Measurements from ENCODE around the gene ADAT3.

GRCh38 chr19:1953441-1954094 is 48.4 kb downstream of the ADAT3 start:
- no peak for TF ChIP-seq ZNF416 (tag by site-specific recombination; IDR thresholded peaks at IDR 0.05)
- no peak for TF ChIP-seq ZNF274 (IDR thresholded peaks at IDR 0.05; ENCODE audit: low read length)
- no peak for TF ChIP-seq ZNF274 (tag by site-specific recombination; IDR thresholded peaks at IDR 0.05; ENCODE audit: borderline replicate concordance)
- TF ChIP-seq, protein P1, sequence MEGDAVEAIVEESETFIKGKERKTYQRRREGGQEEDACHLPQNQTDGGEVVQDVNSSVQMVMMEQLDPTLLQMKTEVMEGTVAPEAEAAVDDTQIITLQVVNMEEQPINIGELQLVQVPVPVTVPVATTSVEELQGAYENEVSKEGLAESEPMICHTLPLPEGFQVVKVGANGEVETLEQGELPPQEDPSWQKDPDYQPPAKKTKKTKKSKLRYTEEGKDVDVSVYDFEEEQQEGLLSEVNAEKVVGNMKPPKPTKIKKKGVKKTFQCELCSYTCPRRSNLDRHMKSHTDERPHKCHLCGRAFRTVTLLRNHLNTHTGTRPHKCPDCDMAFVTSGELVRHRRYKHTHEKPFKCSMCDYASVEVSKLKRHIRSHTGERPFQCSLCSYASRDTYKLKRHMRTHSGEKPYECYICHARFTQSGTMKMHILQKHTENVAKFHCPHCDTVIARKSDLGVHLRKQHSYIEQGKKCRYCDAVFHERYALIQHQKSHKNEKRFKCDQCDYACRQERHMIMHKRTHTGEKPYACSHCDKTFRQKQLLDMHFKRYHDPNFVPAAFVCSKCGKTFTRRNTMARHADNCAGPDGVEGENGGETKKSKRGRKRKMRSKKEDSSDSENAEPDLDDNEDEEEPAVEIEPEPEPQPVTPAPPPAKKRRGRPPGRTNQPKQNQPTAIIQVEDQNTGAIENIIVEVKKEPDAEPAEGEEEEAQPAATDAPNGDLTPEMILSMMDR (tag by site-specific recombination; IDR thresholded peaks at IDR 0.05): no peak
- TF ChIP-seq, protein P2, sequence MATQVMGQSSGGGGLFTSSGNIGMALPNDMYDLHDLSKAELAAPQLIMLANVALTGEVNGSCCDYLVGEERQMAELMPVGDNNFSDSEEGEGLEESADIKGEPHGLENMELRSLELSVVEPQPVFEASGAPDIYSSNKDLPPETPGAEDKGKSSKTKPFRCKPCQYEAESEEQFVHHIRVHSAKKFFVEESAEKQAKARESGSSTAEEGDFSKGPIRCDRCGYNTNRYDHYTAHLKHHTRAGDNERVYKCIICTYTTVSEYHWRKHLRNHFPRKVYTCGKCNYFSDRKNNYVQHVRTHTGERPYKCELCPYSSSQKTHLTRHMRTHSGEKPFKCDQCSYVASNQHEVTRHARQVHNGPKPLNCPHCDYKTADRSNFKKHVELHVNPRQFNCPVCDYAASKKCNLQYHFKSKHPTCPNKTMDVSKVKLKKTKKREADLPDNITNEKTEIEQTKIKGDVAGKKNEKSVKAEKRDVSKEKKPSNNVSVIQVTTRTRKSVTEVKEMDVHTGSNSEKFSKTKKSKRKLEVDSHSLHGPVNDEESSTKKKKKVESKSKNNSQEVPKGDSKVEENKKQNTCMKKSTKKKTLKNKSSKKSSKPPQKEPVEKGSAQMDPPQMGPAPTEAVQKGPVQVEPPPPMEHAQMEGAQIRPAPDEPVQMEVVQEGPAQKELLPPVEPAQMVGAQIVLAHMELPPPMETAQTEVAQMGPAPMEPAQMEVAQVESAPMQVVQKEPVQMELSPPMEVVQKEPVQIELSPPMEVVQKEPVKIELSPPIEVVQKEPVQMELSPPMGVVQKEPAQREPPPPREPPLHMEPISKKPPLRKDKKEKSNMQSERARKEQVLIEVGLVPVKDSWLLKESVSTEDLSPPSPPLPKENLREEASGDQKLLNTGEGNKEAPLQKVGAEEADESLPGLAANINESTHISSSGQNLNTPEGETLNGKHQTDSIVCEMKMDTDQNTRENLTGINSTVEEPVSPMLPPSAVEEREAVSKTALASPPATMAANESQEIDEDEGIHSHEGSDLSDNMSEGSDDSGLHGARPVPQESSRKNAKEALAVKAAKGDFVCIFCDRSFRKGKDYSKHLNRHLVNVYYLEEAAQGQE (tag by site-specific recombination; IDR thresholded peaks at IDR 0.05): no peak
- no peak for TF ChIP-seq ZNF670 (tag by site-specific recombination; IDR thresholded peaks at IDR 0.05; ENCODE audit: low read depth)
- no peak for TF ChIP-seq ZNF624 (tag by site-specific recombination; IDR thresholded peaks at IDR 0.05)
- TF ChIP-seq ZNF776 (tag by site-specific recombination; IDR thresholded peaks at IDR 0.05; ENCODE audit: borderline replicate concordance): no peak
- TF ChIP-seq ZNF549 (tag by site-specific recombination; IDR thresholded peaks at IDR 0.05): no peak
- no peak for TF ChIP-seq ZBTB21 (tag by site-specific recombination; IDR thresholded peaks at IDR 0.05)
- no peak for TF ChIP-seq SCRT1 (tag by site-specific recombination; IDR thresholded peaks at IDR 0.05; ENCODE audit: borderline replicate concordance)
- TF ChIP-seq ZNF521 (tag by site-specific recombination; IDR thresholded peaks at IDR 0.05): no peak
- TF ChIP-seq SALL2 (tag by site-specific recombination; IDR thresholded peaks at IDR 0.05; ENCODE audit: borderline replicate concordance): no peak
- no peak for TF ChIP-seq ZBTB8A (tag by site-specific recombination; IDR thresholded peaks at IDR 0.05)
